Mesangial cell (primary cell): Measurements from ENCODE around the gene KRT1. TPM values are rescaled to one million over a fixed set of nuclear protein-coding genes. Genes with fewer than 3 reads are reported as not detected.

Source experiments
- total RNA-seq: library from RNA; depleted of rRNA; stranded (reverse); fragments of >200 nt; gene quantifications from 2 replicates; pipeline ENCODE4 v1.2.3, GENCODE V29; 2015

Gene KRT1
- not detected in 2 replicates for total RNA-seq

GRCh38 chr12:52680363-52680762, at the start of gene KRT1:
KRT1 (minus strand) TSS chr12:52680407; CDS start chr12:52680348, 59 bp downstream.

GRCh38 chr12:52703424-52703823, 23.2 kb upstream of the KRT1 start, which contains the start of gene KRT77:
KRT77 (minus strand) TSS chr12:52703524; CDS start chr12:52703434, 90 bp downstream.

GRCh38 chr12:52651726-52652261, 28.4 kb downstream of the KRT1 start, which contains the start of gene KRT2:
KRT2 (minus strand) TSS chr12:52652211; CDS start chr12:52652142, 69 bp downstream.

Other genes starting within 250 kb of the KRT1 start
- not detected in 2 replicates for gene KRT75, start 246.0 kb downstream of the KRT1 start, total RNA-seq
- not detected in 2 replicates for gene KRT6B, start 228.3 kb downstream of the KRT1 start, total RNA-seq
- not detected in 2 replicates for gene KRT6C, start 206.6 kb downstream of the KRT1 start, total RNA-seq
- gene KRT6A, start 187.2 kb downstream of the KRT1 start, total RNA-seq: not detected in 2 replicates
- gene KRT5, start 160.0 kb downstream of the KRT1 start, total RNA-seq: not detected in 2 replicates
- gene KRT71, start 127.3 kb downstream of the KRT1 start, total RNA-seq: not detected in 2 replicates
- gene KRT74, start 106.6 kb downstream of the KRT1 start, total RNA-seq: not detected in 2 replicates
- not detected in 2 replicates for gene KRT72, start 78.9 kb downstream of the KRT1 start, total RNA-seq
- gene KRT73, start 61.8 kb downstream of the KRT1 start, total RNA-seq: not detected in 2 replicates
- not detected in 2 replicates for gene KRT2, start 28.2 kb downstream of the KRT1 start, total RNA-seq
- not detected in 2 replicates for gene KRT77, start 23.1 kb upstream of the KRT1 start, total RNA-seq
- gene KRT76, start 96.9 kb upstream of the KRT1 start, total RNA-seq: not detected in 2 replicates
- gene KRT3, start 115.7 kb upstream of the KRT1 start, total RNA-seq: not detected in 2 replicates
- gene KRT4, start 133.7 kb upstream of the KRT1 start, total RNA-seq: not detected in 2 replicates
- 0.16 TPM in 1 of 2 replicates, not detected in the other for gene KRT79, start 153.9 kb upstream of the KRT1 start, total RNA-seq
- gene KRT78, start 168.6 kb upstream of the KRT1 start, total RNA-seq: not detected in 2 replicates
- 785 and 1,054 TPM in 2 replicates for gene KRT8, start 224.7 kb upstream of the KRT1 start, total RNA-seq